ENCODE measurements around the gene H1-8.

- TF ChIP-seq CTCF (IDR thresholded peaks at IDR 0.05) (no peak), POLR2A (IDR thresholded peaks at IDR 0.05) (no peak)
Observed at GRCh38 chr3:129530821-129531220, 12.2 kb upstream of the H1-8 start.

Data from transverse colon (tissue), 3 donors.